WERI-Rb-1 (cell line): ENCODE data around the gene DENND1A.

Source experiments
- DNase-seq: peaks from one replicate; pipeline ENCODE4 v3.0.0-alpha.2; 2020
- H3K27ac ChIP-seq: fragments of 250-450 bp; sonication (Bioruptor Pico); 2 replicates; pipeline ENCODE4 v1.5.1; 2020; ENCODE audit warnings: mild to moderate bottlenecking, moderate library complexity
- H3K27me3 ChIP-seq: fragments of 250-450 bp; sonication (Bioruptor Pico); 2 replicates; pipeline ENCODE4 v1.5.1; 2021; ENCODE audit warnings: mild to moderate bottlenecking, low read depth, moderate library complexity; ENCODE audit not compliant: insufficient read depth, severe bottlenecking
- H3K36me3 ChIP-seq: fragments of 250-450 bp; sonication (Bioruptor Pico); 2 replicates; pipeline ENCODE4 v1.5.1; 2020; ENCODE audit warnings: mild to moderate bottlenecking, moderate library complexity
- H3K4me3 ChIP-seq: 2 replicates; pipeline ENCODE4 v1.5.1; 2011; ENCODE audit warnings: low read depth, mild to moderate bottlenecking, control low read depth, low read length
- H3K9me3 ChIP-seq: fragments of 250-450 bp; sonication (Bioruptor Pico); 2 replicates; pipeline ENCODE4 v1.5.1; 2021; ENCODE audit warnings: mild to moderate bottlenecking, moderate library complexity; ENCODE audit not compliant: severe bottlenecking
- TF ChIP-seq, protein P1 (sequence below): IDR thresholded peaks from 2 replicates; pipeline ENCODE4 v1.5.1; 2011; ENCODE audit warnings: low read depth, mild to moderate bottlenecking, control low read depth, inconsistent platforms, low read length

The DENND1A gene

DNA sequence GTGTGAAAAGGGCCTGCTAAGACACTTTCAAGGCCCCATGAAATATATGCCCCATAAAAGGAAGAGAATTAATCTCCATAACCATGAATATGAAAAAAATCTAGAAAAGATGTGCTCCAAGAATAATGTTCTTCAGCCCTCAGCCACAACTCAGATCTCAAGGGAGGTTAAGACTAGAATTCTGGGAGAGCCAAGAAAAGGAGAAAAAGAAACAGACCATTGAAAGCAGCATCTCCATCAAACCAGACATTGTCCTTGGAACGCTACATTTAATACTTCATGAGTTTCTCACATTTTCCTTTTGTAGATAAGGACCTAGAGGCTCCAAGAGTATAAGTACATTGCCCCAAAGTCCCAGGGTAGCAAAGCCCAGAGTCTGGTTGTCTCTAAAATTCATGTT is 270.6 kb downstream of the DENND1A start:
- H3K9me3 ChIP-seq, result peaks cover 6% of the 10 kb centered on the region
- H3K4me3 ChIP-seq, result no peak overlapping the region
- H3K27ac ChIP-seq, result no peak overlapping the region
- TF ChIP-seq, protein P1, sequence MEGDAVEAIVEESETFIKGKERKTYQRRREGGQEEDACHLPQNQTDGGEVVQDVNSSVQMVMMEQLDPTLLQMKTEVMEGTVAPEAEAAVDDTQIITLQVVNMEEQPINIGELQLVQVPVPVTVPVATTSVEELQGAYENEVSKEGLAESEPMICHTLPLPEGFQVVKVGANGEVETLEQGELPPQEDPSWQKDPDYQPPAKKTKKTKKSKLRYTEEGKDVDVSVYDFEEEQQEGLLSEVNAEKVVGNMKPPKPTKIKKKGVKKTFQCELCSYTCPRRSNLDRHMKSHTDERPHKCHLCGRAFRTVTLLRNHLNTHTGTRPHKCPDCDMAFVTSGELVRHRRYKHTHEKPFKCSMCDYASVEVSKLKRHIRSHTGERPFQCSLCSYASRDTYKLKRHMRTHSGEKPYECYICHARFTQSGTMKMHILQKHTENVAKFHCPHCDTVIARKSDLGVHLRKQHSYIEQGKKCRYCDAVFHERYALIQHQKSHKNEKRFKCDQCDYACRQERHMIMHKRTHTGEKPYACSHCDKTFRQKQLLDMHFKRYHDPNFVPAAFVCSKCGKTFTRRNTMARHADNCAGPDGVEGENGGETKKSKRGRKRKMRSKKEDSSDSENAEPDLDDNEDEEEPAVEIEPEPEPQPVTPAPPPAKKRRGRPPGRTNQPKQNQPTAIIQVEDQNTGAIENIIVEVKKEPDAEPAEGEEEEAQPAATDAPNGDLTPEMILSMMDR, result no peak
- peaks cover 11% of the 10 kb centered on the region for H3K36me3 ChIP-seq
- no peak for DNase-seq
- H3K27me3 ChIP-seq, result no peaks in the 10 kb centered on the region

DNA sequence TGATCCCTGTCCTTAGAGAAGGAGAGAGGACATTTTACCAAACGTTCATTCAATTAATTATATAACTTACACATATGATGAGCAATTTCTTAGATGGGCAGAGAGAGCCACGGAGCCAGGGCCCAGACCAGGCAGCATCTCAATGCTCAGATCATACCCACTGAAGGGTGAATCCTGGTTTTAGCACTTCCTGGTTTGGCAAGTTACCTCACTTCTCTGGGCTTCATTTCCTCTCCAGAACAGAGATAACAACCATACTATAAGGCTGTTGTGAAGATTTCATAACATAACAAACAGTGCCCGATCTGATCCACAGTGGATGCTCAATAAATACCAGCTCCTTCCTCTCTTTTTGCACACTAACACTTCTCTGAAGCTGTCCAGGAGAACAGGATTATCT is 271.1 kb downstream of the DENND1A start:
- peaks cover 6% of the 10 kb centered on the region for H3K9me3 ChIP-seq
- TF ChIP-seq, protein P1, result no peak
- H3K27ac ChIP-seq, result no peak overlapping the region
- no peaks in the 10 kb centered on the region for H3K27me3 ChIP-seq
- DNase-seq, result no peak
- H3K36me3 ChIP-seq, result peaks cover 11% of the 10 kb centered on the region
- H3K4me3 ChIP-seq, result no peak overlapping the region

DNA sequence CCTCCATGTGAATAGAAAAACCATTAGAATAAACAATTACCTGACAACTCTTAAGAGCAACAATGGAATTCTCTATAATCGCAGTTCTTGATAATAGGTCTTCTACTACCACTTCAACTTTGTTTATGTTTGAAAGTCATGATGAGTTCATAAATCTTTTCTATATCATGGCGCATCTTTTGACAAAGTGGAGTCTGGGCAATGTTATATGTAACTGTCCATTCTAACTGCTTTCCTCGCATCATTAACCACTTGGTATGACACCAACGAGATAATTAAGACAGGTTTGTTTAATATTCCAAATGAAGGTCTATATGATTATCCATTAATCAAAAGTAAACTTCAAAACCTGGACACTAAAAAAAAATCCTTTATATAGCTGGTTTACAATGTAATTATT is 272.0 kb downstream of the DENND1A start:
- H3K9me3 ChIP-seq, result peaks cover 6% of the 10 kb centered on the region
- H3K27ac ChIP-seq, result peak overlapping the region; percentile 67
- no peak for DNase-seq
- H3K27me3 ChIP-seq, result no peaks in the 10 kb centered on the region
- TF ChIP-seq, protein P1, result no peak
- peaks cover 11% of the 10 kb centered on the region for H3K36me3 ChIP-seq
- no peak overlapping the region for H3K4me3 ChIP-seq

DNA sequence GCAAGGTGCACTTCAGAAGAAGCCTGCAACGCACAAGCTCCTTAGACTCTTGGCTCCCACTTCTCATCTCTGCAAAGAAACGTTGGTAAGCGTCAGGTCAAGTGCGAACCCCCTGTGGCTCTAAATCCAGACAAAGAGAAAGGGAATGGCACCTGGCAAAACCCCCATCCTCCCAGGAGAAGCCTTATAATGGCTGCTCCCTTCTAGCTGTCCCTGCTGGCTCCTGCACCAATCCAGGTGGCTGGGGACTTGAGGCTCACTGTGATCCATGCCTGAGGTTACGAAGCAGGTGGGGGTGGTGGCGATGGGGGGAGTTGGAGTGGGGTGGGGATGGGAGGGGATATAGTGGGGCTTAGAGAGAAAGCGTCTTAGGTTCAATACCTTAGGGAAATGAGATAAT is 272.8 kb downstream of the DENND1A start:
- Histone ChIP-seq H3K36me3 (peaks cover 3% of the 10 kb centered on the region), H3K27ac (peak overlapping the region; percentile 83), H3K9me3 (peaks cover 3% of the 10 kb centered on the region), H3K27me3 (no peaks in the 10 kb centered on the region), H3K4me3 (peak overlapping the region; percentile 29)
- peak; percentile 98 for DNase-seq
- TF ChIP-seq, protein P1, result no peak

DNA sequence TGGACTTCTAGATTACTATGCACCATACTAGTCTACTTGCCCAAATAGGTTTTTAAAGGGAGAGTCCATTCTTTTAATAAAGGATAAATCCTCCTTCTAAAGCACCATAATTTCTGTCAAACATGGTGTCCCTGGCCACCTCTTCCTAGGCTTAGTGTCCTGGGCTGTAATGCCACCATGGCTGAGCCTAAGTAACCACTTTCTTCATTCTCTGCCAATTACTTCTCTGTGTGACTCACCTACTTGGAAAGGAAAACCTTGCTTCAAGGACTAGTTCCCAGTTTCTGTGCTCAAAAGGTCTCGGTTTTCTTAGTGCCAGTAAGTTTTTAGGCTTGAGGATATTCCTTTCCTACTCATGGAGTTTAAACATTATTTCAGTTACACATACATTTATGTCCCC is 273.4 kb downstream of the DENND1A start:
- no peak for DNase-seq
- peak overlapping the region; percentile 29 for H3K4me3 ChIP-seq
- no peaks in the 10 kb centered on the region for H3K9me3 ChIP-seq
- H3K36me3 ChIP-seq, result no peaks in the 10 kb centered on the region; the same call in 1 of the 2 replicates
- TF ChIP-seq, protein P1, result no peak
- no peaks in the 10 kb centered on the region for H3K27me3 ChIP-seq
- H3K27ac ChIP-seq, result peak overlapping the region; percentile 83
